Left lung (tissue), 10 donors: ENCODE data around the gene QPCTL. TPM values are rescaled to one million over a fixed set of nuclear protein-coding genes. Genes with fewer than 3 reads are reported as not detected.

Experiments
- ATAC-seq: fragments of 200-7000 bp; cut with Tn5 transposase; one replicate; pipeline ENCODE4 v1.9.1; 2020; ENCODE audit warnings: moderate library complexity
- DNase-seq, 4 donors: peaks; one replicate each; pipeline ENCODE4 v3.0.0-alpha.2; 2013 to 2020
- H3K27ac ChIP-seq, 2 donors: fragments of 200-600 bp; sonication (generic) in 1 of 2; one replicate each; pipeline versions ENCODE4 v1.5.0 to v1.8.0; 2020 to 2021
- H3K27me3 ChIP-seq, 2 donors: fragments of 200-600 bp; sonication (generic) in 1 of 2; one replicate each; pipeline versions ENCODE4 v1.5.0 to v1.8.0; 2020 to 2021
- H3K36me3 ChIP-seq, 2 donors: fragments of 200-600 bp; sonication (generic) in 1 of 2; one replicate each; pipeline versions ENCODE4 v1.5.0 to v1.8.0; 2020 to 2021
- H3K4me1 ChIP-seq, 2 donors: fragments of 200-600 bp; one replicate each; pipeline ENCODE4 v1.8.0; 2021
- H3K4me3 ChIP-seq, 2 donors: fragments of 200-600 bp; sonication (generic) in 1 of 2; one replicate each; pipeline versions ENCODE4 v1.5.0 to v1.8.0; 2020 to 2021; ENCODE audit warnings: mild to moderate bottlenecking in 1 of 2
- H3K9me3 ChIP-seq, 2 donors: fragments of 200-600 bp; sonication (generic) in 1 of 2; one replicate each; pipeline versions ENCODE4 v1.5.0 to v1.8.0; 2020 to 2021
- intact Hi-C, 2 donors: fragments of 100-400 bp; cut with DNase I; formaldehyde crosslinking; loops; one replicate each; pipeline versions ENCODE4 v1.11.2 to v1.14.2; 2022
- polyA plus RNA-seq, 6 donors: library from polyadenylated mRNA; unstranded; fragments of 120-200 nt; gene quantifications; one replicate each; pipeline ENCODE4 v1.2.1, GENCODE V29; 2013; ENCODE audit not compliant: insufficient read length in 6 of 6
- total RNA-seq, 2 donors: library from RNA; stranded (reverse); fragmentation: NEBNext Ultra II Directional; extraction: Animal tissue kit (Norgen Biotek cat#: 25700); gene quantifications; one replicate each; pipeline ENCODE4 v1.2.1, GENCODE V29; 2021
- TF ChIP-seq, protein P1 (sequence below), 2 donors: fragments of 200-600 bp; sonication (generic) in 1 of 2; IDR thresholded peaks; one replicate each; pipeline versions ENCODE4 v1.5.0 to v1.8.0; 2021; ENCODE audit warnings: antibody characterized with exemption in 2 of 2
- donor health status: DM: no; HTN: yes; CAD: no.
- donor health status: DM: no; HTN: no; CAD: no.

Gene QPCTL
- total and polyA plus RNA-seq, 8 donors: 7.7 to 13.3 (median 9.5) TPM

DNA sequence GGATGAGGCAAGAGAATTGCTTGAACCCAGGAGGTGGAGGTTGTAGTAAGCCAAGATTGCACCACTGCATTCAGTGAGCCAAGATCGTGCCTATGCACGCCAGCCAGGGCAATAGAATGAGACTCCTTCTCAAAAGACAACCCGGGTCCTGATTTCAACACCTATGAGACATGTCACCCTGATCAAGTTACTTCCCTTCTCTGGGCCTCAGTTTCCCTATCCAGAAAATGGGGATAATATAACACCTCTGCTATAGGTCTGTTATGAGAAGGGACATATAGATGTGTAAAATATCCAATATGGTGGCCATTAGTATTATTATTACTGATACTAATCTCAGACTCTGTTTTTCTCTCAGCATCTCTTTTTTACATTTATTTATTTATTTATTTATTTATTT lies 37.4 kb upstream of the QPCTL start:
- ATAC-seq (no peak), DNase-seq (no peak)
- H3K4me1 ChIP-seq: no peaks in the 10 kb centered on the region
- no peak overlapping the region for H3K4me3 ChIP-seq
- TF ChIP-seq, protein P1, sequence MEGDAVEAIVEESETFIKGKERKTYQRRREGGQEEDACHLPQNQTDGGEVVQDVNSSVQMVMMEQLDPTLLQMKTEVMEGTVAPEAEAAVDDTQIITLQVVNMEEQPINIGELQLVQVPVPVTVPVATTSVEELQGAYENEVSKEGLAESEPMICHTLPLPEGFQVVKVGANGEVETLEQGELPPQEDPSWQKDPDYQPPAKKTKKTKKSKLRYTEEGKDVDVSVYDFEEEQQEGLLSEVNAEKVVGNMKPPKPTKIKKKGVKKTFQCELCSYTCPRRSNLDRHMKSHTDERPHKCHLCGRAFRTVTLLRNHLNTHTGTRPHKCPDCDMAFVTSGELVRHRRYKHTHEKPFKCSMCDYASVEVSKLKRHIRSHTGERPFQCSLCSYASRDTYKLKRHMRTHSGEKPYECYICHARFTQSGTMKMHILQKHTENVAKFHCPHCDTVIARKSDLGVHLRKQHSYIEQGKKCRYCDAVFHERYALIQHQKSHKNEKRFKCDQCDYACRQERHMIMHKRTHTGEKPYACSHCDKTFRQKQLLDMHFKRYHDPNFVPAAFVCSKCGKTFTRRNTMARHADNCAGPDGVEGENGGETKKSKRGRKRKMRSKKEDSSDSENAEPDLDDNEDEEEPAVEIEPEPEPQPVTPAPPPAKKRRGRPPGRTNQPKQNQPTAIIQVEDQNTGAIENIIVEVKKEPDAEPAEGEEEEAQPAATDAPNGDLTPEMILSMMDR (IDR thresholded peaks at IDR 0.05): no peak
- no peaks in the 10 kb centered on the region for H3K36me3 ChIP-seq
- H3K27ac ChIP-seq: no peak overlapping the region
- H3K9me3 ChIP-seq: no peaks in the 10 kb centered on the region
- intact Hi-C loops: no loop called here
- H3K27me3 ChIP-seq: peaks cover 0 to 13% of the 10 kb centered on the region in 2 donors

DNA sequence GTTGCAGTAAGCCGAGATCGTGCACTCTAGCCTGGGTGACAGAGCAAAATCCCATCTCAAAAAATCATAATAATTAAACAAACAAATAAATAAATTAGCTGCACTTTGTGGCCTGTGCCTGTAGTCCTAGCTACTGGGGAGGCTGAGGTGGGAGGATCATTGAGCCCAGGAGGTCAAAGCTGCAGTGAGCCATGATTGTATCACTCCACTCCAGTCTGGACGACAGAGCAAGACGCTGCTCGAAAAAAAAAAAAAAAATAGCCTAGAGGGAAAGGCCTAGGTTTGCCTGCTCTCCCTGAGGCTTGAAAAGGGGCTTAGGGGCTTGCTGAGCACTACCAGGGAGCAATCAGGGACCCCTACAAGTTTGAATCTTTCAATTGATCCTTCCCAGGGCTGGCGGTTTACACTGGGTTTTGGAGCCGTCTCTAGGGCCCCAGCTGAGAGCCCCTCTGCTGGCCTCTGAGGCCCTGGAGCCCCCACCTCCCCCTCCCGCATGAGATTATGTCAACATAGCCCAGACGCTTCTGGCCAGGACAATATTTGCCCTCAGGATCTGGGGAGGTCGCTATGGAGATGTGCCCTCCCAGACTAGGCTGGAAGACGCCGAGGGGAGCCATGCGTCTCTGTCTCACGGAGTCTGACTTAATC lies 34.8 kb upstream of the QPCTL start:
- Histone ChIP-seq H3K36me3 (no peaks in the 10 kb centered on the region), H3K27me3 (peaks cover 0 to 24% of the 10 kb centered on the region in 2 donors), H3K4me1 (no peaks in the 10 kb centered on the region), H3K4me3 (no peak overlapping the region), H3K27ac (no peak overlapping the region), H3K9me3 (no peaks in the 10 kb centered on the region)
- TF ChIP-seq, protein P1 (IDR thresholded peaks at IDR 0.05): no peak
- intact Hi-C loops: no loop called here
- ATAC-seq (no peak), DNase-seq (peak in 1 of 4 donors; percentile 64)

DNA sequence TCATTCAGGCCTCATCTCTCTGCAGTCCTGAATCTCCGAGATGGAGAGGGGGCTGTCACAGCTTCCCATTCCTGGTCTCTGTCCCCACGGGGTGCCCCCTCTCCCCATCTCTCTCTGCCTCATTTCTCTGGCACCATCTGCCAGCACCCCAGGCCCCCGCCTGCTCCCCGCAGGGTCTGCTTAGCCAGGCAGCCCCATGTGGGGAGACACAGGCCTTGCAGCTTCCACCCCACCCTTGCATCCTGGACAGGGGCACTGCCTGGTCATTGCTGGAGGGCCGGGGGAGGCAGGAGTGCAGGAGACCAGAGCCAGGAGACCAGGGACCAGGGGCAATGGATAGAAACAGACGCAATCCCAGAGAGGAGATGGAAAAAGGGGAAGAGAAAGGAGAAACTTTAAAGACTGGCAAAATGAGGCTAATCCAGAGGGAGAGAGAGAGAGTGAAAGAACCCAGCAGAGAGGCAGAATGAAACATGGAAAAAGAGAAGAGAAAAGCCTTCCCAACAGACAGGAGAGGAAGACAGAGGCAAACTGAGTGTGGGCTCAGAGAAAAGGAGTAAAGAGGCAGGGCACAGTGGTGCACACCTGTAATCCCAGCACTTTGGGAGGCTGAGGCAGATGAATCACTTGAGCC lies 33.3 kb upstream of the QPCTL start:
- Histone ChIP-seq H3K27me3 (peaks cover 0 to 37% of the 10 kb centered on the region in 2 donors), H3K4me1 (no peaks in the 10 kb centered on the region), H3K36me3 (no peaks in the 10 kb centered on the region), H3K27ac (no peak overlapping the region), H3K9me3 (no peaks in the 10 kb centered on the region), H3K4me3 (no peak overlapping the region)
- DNase-seq (no peak), ATAC-seq (no peak)
- TF ChIP-seq, protein P1 (IDR thresholded peaks at IDR 0.05): no peak
- intact Hi-C loops: no loop called here

DNA sequence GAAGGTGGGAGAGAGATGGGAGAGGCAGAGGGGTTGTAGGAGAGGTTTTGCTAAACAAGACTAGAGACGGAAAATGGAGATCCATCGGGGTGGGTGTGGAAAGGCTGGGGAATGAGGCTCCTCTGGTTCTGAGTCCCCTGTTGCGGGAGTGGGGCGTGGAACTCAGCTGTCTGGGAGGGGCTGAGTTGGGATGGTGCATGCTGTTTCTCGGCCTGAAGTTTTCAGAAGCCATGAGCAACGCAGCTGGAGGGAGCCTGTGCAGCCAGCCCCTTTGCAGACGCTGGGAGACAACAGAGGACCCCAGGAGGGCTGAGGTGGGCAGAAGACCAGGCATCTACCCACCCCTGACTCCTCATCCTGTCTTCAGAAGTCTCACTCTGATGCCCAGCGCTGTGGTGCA lies 31.8 kb upstream of the QPCTL start:
- Histone ChIP-seq H3K4me3 (no peak overlapping the region), H3K4me1 (no peaks in the 10 kb centered on the region), H3K9me3 (no peaks in the 10 kb centered on the region), H3K27me3 (peaks cover 0 to 45% of the 10 kb centered on the region in 2 donors), H3K36me3 (no peaks in the 10 kb centered on the region), H3K27ac (no peak overlapping the region)
- intact Hi-C loops: no loop called here
- DNase-seq (no peak), ATAC-seq (no peak)
- TF ChIP-seq, protein P1 (IDR thresholded peaks at IDR 0.05): no peak

DNA sequence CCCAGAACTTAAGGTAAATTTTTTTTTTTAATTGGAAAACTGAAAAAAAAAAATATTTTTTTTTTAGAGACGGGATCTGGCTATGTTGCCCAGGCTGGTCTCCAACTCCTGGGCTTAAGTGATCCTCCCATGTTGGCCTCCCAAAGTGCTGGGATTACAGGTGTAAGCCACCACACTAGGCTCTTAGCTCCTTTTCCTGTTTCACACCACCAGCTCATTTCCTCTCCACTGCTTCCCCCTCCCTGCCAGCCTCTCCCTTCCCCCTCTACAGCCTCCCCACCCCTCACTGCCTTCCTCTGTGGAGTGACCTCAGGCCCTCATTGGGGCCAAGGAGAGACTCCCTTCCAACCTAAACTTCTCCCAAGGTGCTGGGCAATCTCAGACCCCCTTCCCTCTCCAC lies 28.7 kb upstream of the QPCTL start:
- no peaks in the 10 kb centered on the region for H3K9me3 ChIP-seq
- H3K4me1 ChIP-seq: peaks cover 5 to 12% of the 10 kb centered on the region in 2 donors
- DNase-seq: no peak
- H3K27ac ChIP-seq: no peak overlapping the region
- intact Hi-C loops: no loop called here
- TF ChIP-seq, protein P1 (IDR thresholded peaks at IDR 0.05): no peak
- peaks cover under 1 to 72% of the 10 kb centered on the region in 2 donors for H3K27me3 ChIP-seq
- no peak for ATAC-seq
- no peaks in the 10 kb centered on the region for H3K36me3 ChIP-seq
- H3K4me3 ChIP-seq: no peak overlapping the region
